KMS-11 (cell line): ENCODE data around the gene ERP27.

Experiments used
- H2AFZ ChIP-seq: fragments of 200-600 bp; sonication (generic); 2 replicates; pipeline ENCODE4 v1.6.1; 2016; ENCODE audit warnings: antibody characterized with exemption, mixed run types, low read depth
- H3K27ac ChIP-seq: fragments of 200-600 bp; sonication (generic); 2 replicates; pipeline ENCODE4 v1.6.1; 2016; ENCODE audit warnings: mild to moderate bottlenecking, mixed run types
- H3K27me3 ChIP-seq: fragments of 200-600 bp; sonication (generic); 2 replicates; pipeline ENCODE4 v1.6.1; 2017; ENCODE audit warnings: mild to moderate bottlenecking, low read depth, mixed run types, moderate library complexity; ENCODE audit not compliant: insufficient read depth
- H3K36me3 ChIP-seq: fragments of 200-600 bp; sonication (generic); 2 replicates; pipeline ENCODE4 v1.6.1; 2017; ENCODE audit warnings: mild to moderate bottlenecking, mixed run types; ENCODE audit not compliant: insufficient read depth
- H3K4me1 ChIP-seq: fragments of 200-600 bp; sonication (generic); 2 replicates; pipeline ENCODE4 v1.6.1; 2016; ENCODE audit warnings: mild to moderate bottlenecking, low read depth, mixed run types; ENCODE audit not compliant: poor library complexity, severe bottlenecking
- H3K4me2 ChIP-seq: fragments of 200-600 bp; sonication (generic); 2 replicates; pipeline ENCODE4 v1.7.0; 2016; ENCODE audit warnings: mild to moderate bottlenecking, mixed run types
- H3K4me3 ChIP-seq: fragments of 200-600 bp; sonication (generic); IDR thresholded peaks from 2 replicates; pipeline ENCODE4 v1.6.1; 2017; ENCODE audit warnings: low read depth, low read length, mixed read lengths; ENCODE audit not compliant: insufficient read depth
- H3K79me2 ChIP-seq: fragments of 200-600 bp; sonication (generic); 2 replicates; pipeline ENCODE4 v1.6.1; 2016; ENCODE audit warnings: low read depth, mixed run types; ENCODE audit not compliant: insufficient read depth
- H3K9ac ChIP-seq: fragments of 200-600 bp; sonication (generic); 2 replicates; pipeline ENCODE4 v1.6.1; 2016; ENCODE audit warnings: mild to moderate bottlenecking, mixed run types
- H4K20me1 ChIP-seq: fragments of 200-600 bp; sonication (generic); 2 replicates; pipeline ENCODE4 v1.6.1; 2016; ENCODE audit warnings: mild to moderate bottlenecking, mixed run types; ENCODE audit not compliant: insufficient read depth
- TF ChIP-seq, protein P1 (sequence below): fragments of 200-600 bp; sonication (generic); conservative IDR thresholded peaks from 2 replicates; pipeline ENCODE4 v1.6.1; 2017; ENCODE audit warnings: low read depth, mild to moderate bottlenecking, antibody characterized with exemption, low read length, moderate library complexity, mixed read lengths

The ERP27 gene

DNA sequence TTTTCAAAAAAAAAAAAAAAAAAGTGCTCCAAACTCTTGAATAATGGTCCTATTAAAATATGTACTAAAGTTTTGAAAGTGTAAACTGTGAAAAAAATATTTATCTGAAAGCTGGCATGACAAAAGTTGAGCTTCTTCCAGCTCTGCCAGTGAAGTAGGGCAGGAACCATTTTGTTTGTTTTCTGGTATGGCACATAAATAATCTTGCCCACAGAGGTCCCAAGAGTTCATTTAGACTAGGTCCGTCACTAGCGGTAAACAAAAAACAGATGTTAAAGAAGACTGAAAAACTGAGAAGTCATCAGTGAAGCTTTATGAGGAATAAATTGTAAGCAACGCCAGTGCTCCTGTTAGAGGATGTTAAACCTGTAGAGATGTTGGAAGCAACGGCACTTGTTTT, 7.0 kb downstream of the ERP27 start:
- Histone ChIP-seq H3K4me3 (no peak overlapping the region), H3K79me2 (no peaks in the 10 kb centered on the region), H3K27me3 (no peaks in the 10 kb centered on the region), H3K9ac (no peak overlapping the region), H3K27ac (no peak overlapping the region), H3K4me2 (no peak overlapping the region), H3K4me1 (no peaks in the 10 kb centered on the region), H4K20me1 (no peaks in the 10 kb centered on the region), H2AFZ (no peak overlapping the region), H3K36me3 (no peaks in the 10 kb centered on the region)
- TF ChIP-seq, protein P1, sequence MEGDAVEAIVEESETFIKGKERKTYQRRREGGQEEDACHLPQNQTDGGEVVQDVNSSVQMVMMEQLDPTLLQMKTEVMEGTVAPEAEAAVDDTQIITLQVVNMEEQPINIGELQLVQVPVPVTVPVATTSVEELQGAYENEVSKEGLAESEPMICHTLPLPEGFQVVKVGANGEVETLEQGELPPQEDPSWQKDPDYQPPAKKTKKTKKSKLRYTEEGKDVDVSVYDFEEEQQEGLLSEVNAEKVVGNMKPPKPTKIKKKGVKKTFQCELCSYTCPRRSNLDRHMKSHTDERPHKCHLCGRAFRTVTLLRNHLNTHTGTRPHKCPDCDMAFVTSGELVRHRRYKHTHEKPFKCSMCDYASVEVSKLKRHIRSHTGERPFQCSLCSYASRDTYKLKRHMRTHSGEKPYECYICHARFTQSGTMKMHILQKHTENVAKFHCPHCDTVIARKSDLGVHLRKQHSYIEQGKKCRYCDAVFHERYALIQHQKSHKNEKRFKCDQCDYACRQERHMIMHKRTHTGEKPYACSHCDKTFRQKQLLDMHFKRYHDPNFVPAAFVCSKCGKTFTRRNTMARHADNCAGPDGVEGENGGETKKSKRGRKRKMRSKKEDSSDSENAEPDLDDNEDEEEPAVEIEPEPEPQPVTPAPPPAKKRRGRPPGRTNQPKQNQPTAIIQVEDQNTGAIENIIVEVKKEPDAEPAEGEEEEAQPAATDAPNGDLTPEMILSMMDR = no peak

DNA sequence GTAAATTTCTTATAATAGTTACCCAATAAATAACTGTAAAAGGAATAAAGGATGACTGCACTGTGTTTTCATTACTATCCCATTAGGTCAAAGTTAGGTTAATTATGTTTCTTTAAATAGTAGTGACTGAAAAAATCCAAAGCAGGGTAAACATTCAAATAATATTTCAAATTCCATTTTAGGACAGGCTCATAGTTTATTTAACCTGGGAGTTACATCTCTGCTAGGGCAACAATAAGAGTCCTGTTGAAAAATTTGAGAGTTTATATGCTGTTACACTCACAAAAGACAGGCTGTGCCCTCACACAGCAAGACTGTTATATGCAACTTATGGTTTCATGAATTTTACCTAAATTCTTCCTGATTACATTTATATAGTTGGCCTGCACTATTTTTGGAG, 8.0 kb downstream of the ERP27 start:
- Histone ChIP-seq H3K9ac (no peak overlapping the region), H3K27me3 (no peaks in the 10 kb centered on the region), H3K27ac (no peak overlapping the region), H3K4me2 (no peak overlapping the region), H3K4me1 (no peaks in the 10 kb centered on the region), H3K36me3 (no peaks in the 10 kb centered on the region), H3K4me3 (no peak overlapping the region), H2AFZ (no peak overlapping the region), H3K79me2 (no peaks in the 10 kb centered on the region), H4K20me1 (no peaks in the 10 kb centered on the region)
- TF ChIP-seq, protein P1 = no peak

DNA sequence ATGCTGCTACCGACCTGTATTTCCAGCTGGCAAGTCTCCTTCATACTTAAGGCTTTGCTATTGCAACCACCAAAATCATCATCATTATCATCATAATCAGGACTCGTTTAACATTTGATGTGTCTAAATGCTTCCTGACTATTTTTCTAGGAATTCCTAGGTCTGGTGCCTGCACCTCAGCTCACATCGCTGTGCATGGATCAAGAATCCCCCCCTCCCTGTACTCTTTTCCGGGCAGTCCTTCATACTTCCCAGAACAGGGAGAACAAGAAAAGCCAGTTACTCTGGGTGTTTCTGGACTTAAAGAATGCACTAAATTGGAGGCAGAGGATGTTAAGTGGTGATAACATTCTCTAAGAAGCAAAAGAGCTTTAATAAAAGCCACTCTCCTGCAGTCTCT, 9.4 kb downstream of the ERP27 start:
- H3K4me1 ChIP-seq = no peaks in the 10 kb centered on the region
- H3K9ac ChIP-seq = no peak overlapping the region
- no peak overlapping the region for H3K27ac ChIP-seq
- no peaks in the 10 kb centered on the region for H3K79me2 ChIP-seq
- TF ChIP-seq, protein P1 = no peak
- H3K36me3 ChIP-seq = no peaks in the 10 kb centered on the region
- H3K27me3 ChIP-seq = no peaks in the 10 kb centered on the region
- H3K4me3 ChIP-seq = no peak overlapping the region
- no peaks in the 10 kb centered on the region for H4K20me1 ChIP-seq
- H2AFZ ChIP-seq = no peak overlapping the region
- H3K4me2 ChIP-seq = no peak overlapping the region

DNA sequence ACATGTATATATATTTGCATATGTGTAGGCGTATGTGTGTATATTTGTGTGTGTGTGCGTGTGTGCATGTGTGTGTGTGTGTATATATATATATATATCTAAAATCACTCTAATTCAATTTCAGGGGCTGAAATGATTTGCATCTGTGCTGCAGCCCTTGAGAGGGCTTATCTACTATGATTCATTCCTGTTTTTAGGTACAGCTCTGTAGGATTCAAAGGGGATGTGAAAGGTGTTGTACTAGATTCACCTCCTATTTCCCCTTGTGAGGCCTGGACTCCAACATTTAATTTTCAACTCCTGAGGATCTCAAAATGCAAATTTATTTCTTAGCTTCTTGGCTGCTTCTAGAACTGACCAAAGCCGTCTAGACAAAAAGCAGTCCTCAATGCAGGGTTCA, 11.1 kb downstream of the ERP27 start:
- Histone ChIP-seq H3K4me3 (no peak overlapping the region), H4K20me1 (no peaks in the 10 kb centered on the region), H3K4me1 (no peaks in the 10 kb centered on the region), H2AFZ (no peak overlapping the region), H3K9ac (no peak overlapping the region), H3K79me2 (no peaks in the 10 kb centered on the region), H3K4me2 (no peak overlapping the region), H3K36me3 (no peaks in the 10 kb centered on the region), H3K27ac (no peak overlapping the region), H3K27me3 (no peaks in the 10 kb centered on the region)
- TF ChIP-seq, protein P1 = no peak

DNA sequence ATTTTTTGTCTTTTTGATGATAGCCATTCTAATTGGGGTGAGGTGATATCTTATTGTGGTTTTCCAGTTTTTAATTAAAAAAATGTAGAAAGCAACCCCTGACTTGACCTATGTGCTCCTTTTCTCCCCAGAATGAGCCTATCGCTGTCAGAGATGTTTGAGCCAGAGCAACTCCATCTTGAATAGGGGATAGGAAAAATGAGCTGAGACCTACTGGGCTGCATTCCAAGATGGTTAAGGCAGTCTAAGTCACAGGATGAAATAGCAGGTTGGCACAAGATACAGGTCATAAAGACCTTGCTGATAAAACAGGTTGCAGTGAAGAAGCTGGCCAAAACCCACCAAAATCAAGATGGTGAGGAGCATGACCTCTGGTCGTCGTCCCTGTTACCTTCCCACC, 13.8 kb downstream of the ERP27 start:
- no peak overlapping the region for H3K27ac ChIP-seq
- H3K36me3 ChIP-seq = no peaks in the 10 kb centered on the region
- TF ChIP-seq, protein P1 = no peak
- H2AFZ ChIP-seq = no peak overlapping the region
- H3K4me1 ChIP-seq = no peaks in the 10 kb centered on the region
- H3K27me3 ChIP-seq = no peaks in the 10 kb centered on the region
- no peaks in the 10 kb centered on the region for H4K20me1 ChIP-seq
- H3K4me2 ChIP-seq = no peak overlapping the region
- H3K9ac ChIP-seq = no peak overlapping the region
- no peak overlapping the region for H3K4me3 ChIP-seq
- no peaks in the 10 kb centered on the region for H3K79me2 ChIP-seq
